Heart right ventricle (tissue), 16 donors: ENCODE data around the gene CCL5. TPM values are rescaled to one million over a fixed set of nuclear protein-coding genes. Genes with fewer than 3 reads are reported as not detected.

Experiments
- ATAC-seq, 8 donors: fragments of 200-7000 bp; cut with Tn5 transposase; one replicate each; pipeline ENCODE4 v1.9.1; 2020; ENCODE audit warnings: mild to moderate bottlenecking in 8 of 8, moderate library complexity in 8 of 8, moderate number of reproducible peaks in 1 of 8
- DNase-seq, 2 donors: peaks; one replicate each; pipeline ENCODE4 v3.0.0-alpha.2; 2020
- H3K27ac ChIP-seq, 10 donors: fragments of 200-600 bp; sonication (generic) in 2 of 10; one replicate each; pipeline versions ENCODE4 v1.5.0 to v1.8.0; 2020 to 2022; ENCODE audit warnings: mild to moderate bottlenecking in 3 of 10
- H3K27me3 ChIP-seq, 7 donors: fragments of 200-600 bp; one replicate each; pipeline ENCODE4 v1.8.0; 2021 to 2022; ENCODE audit warnings: mild to moderate bottlenecking in 2 of 7
- H3K36me3 ChIP-seq, 9 donors: fragments of 200-600 bp; sonication (generic) in 1 of 9; one replicate each; pipeline versions ENCODE4 v1.5.0 to v1.8.0; 2020 to 2022; ENCODE audit warnings: mild to moderate bottlenecking in 2 of 9
- H3K4me1 ChIP-seq, 9 donors: fragments of 200-600 bp; sonication (generic) in 1 of 9; one replicate each; pipeline versions ENCODE4 v1.5.0 to v1.8.0; 2020 to 2022; ENCODE audit warnings: mild to moderate bottlenecking in 4 of 9
- H3K4me3 ChIP-seq, 10 donors: fragments of 200-600 bp; sonication (generic) in 2 of 10; one replicate each; pipeline versions ENCODE4 v1.5.0 to v1.8.0; 2020 to 2022; ENCODE audit warnings: mild to moderate bottlenecking in 7 of 10, moderate library complexity in 2 of 10
- H3K9me3 ChIP-seq, 11 donors: fragments of 200-600 bp in 10 of 11; sonication (generic) in 2 of 11; one replicate each; pipeline versions ENCODE4 v1.5.0 to v1.8.0; 2013 to 2022; ENCODE audit warnings: mild to moderate bottlenecking in 2 of 11, control low read depth in 1 of 11, moderate library complexity in 1 of 11
- WGBS, 2 donors: extraction: QIAGEN DNeasy Blood & Tissue Kit; methylation state at CpG; one replicate each; pipeline ENCODE4 v1.1.7; 2013; ENCODE audit warnings: inconsistent platforms in 1 of 2; 5-methylcytosine and 5-hydroxymethylcytosine counted together
- intact Hi-C, 10 donors: fragments of 100-400 bp; cut with DNase I; formaldehyde crosslinking; loops; one replicate each; pipeline versions ENCODE4 v1.11.1 to v1.14.2; 2022
- polyA plus RNA-seq, 2 donors: library from polyadenylated mRNA; stranded (reverse); fragments of 200-250 nt; gene quantifications; one replicate each; pipeline ENCODE4 v1.2.3, GENCODE V29; 2013
- total RNA-seq, 10 donors: library from RNA; stranded (reverse); fragmentation: NEBNext Ultra II Directional in 3 of 10; extraction: Animal tissue kit (Norgen Biotek cat#: 25700) in 3 of 10; gene quantifications; one replicate each; pipeline versions ENCODE4 v1.2.1 to v1.2.4, GENCODE V29; 2021 to 2023
- TF ChIP-seq, protein P1 (sequence below), 9 donors: fragments of 200-600 bp; sonication (generic) in 2 of 9; IDR thresholded peaks; one replicate each; pipeline versions ENCODE4 v1.5.0 to v1.8.0; 2021 to 2022; ENCODE audit warnings: antibody characterized with exemption in 9 of 9, mild to moderate bottlenecking in 5 of 9, moderate library complexity in 1 of 9
- donor health status: Arrhythmogenic right ventricular cardiomyopathy.
- donor health status: ischemic (EF 13 %, LVEDD 7.1; RV severe dilation, severe dysfunction).
- donor health status: healthy with polysubstance abuse.
- donor health status: DM: no; HTN: yes; CAD: no.
- donor health status: DM: no; HTN: no; CAD: no.
- donor health status: ischemic (EF 25% LVEDD 6.9; RV normal size, moderate dysfunction).
- donor health status: ischemic (EF 25% LVEDD 5.7; RV mildly dilated, moderate dysfunction).
- donor health status: healthy.
- donor health status: DM: yes; HTN: yes; CAD: no.
- donor health status: Ischemic cardiomyopathy.
- donor health status: ischemic (EF 35%, LVEDD 5.7; RV mildly dilated, moderate dysfunction).
- donor health status: nonischemic (EF 11% LVEDD 7.7; RV severe dilation, severe dysfunction).
- donor health status: DM: yes; HTN: yes; CAD: no.
- donor health status: PGD.
- donor health status: ischemic (EF 29% LVEDD 5.4; RV normal size, mild dysfunction).
- donor health status: nonischemic (EF 23%, LVEDD 6.1; RV moderate dilation, normal function).

The CCL5 gene
- total and polyA plus RNA-seq, 12 donors: 0.47 to 29.8 (median 1.4) TPM

DNA sequence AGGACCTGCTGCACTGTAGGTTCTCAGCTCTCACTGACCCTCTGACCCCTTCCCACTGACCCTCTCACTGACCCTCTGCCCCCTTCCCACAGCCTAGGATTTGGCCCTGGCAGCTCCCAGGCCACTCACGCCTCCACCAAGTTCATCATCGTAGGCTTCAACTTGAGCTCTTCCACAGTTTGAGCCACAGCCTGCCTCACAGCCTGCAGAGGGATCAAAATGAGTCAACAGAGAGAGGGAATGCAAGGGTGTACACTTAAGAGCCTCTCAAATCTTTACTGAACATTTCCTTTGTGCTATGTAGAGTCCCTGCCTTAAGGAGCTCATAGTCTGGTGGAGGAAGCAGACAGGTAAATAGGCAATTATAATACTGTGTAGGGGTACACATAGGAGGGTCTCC, 23.6 kb downstream of the CCL5 start:
- ATAC-seq: no peak
- peaks cover 0 to 41% (median 0%) of the 10 kb centered on the region in 9 donors for H3K36me3 ChIP-seq
- H3K4me1 ChIP-seq: no peaks in the 10 kb centered on the region
- H3K4me3 ChIP-seq: no peak overlapping the region
- no peak for DNase-seq
- no peaks in the 10 kb centered on the region for H3K27me3 ChIP-seq
- TF ChIP-seq, protein P1, sequence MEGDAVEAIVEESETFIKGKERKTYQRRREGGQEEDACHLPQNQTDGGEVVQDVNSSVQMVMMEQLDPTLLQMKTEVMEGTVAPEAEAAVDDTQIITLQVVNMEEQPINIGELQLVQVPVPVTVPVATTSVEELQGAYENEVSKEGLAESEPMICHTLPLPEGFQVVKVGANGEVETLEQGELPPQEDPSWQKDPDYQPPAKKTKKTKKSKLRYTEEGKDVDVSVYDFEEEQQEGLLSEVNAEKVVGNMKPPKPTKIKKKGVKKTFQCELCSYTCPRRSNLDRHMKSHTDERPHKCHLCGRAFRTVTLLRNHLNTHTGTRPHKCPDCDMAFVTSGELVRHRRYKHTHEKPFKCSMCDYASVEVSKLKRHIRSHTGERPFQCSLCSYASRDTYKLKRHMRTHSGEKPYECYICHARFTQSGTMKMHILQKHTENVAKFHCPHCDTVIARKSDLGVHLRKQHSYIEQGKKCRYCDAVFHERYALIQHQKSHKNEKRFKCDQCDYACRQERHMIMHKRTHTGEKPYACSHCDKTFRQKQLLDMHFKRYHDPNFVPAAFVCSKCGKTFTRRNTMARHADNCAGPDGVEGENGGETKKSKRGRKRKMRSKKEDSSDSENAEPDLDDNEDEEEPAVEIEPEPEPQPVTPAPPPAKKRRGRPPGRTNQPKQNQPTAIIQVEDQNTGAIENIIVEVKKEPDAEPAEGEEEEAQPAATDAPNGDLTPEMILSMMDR (IDR thresholded peaks at IDR 0.05): no peak
- intact Hi-C loops: loop anchor here in 1 of 10 donors (10.0 kb wide), 1 partner anchor 88 kb away; the partner anchor contains the start of gene LYZL6
- no peak overlapping the region for H3K27ac ChIP-seq
- no peaks in the 10 kb centered on the region for H3K9me3 ChIP-seq
- WGBS, 2 donors: 94 to 97% methylated on average over 2 of the region's 2 CpGs

DNA sequence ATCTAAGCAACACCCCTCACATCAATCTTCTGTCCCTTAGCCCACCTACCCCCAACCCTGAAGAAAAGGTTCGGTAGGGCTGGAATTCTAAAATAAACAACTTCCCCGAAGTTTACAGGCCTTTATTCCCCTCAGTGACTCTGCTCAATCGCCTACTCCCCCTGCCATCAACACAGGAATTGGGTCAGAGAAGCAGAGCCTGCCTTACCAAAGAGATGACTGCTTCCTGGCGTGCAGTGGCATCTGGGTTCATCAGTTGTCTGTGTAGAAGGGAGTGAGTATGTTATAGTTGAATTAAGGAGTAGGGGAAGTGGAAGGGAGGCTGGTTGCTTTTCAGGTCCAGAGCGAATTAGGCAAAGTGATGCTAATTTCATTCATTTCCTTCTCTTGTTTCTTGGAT, 24.2 kb downstream of the CCL5 start:
- TF ChIP-seq, protein P1 (IDR thresholded peaks at IDR 0.05): no peak
- no peak for DNase-seq
- no peak for ATAC-seq
- Histone ChIP-seq H3K27ac (no peak overlapping the region), H3K9me3 (no peaks in the 10 kb centered on the region), H3K27me3 (no peaks in the 10 kb centered on the region), H3K4me3 (no peak overlapping the region), H3K36me3 (peaks cover 0 to 47% (median 0%) of the 10 kb centered on the region in 9 donors), H3K4me1 (no peaks in the 10 kb centered on the region)
- WGBS, 2 donors: 79 to 84% methylated on average over 5 of the region's 5 CpGs
- intact Hi-C loops: loop anchor here in 1 of 10 donors (10.0 kb wide), 1 partner anchor 89 kb away; the partner anchor contains the start of gene LYZL6

DNA sequence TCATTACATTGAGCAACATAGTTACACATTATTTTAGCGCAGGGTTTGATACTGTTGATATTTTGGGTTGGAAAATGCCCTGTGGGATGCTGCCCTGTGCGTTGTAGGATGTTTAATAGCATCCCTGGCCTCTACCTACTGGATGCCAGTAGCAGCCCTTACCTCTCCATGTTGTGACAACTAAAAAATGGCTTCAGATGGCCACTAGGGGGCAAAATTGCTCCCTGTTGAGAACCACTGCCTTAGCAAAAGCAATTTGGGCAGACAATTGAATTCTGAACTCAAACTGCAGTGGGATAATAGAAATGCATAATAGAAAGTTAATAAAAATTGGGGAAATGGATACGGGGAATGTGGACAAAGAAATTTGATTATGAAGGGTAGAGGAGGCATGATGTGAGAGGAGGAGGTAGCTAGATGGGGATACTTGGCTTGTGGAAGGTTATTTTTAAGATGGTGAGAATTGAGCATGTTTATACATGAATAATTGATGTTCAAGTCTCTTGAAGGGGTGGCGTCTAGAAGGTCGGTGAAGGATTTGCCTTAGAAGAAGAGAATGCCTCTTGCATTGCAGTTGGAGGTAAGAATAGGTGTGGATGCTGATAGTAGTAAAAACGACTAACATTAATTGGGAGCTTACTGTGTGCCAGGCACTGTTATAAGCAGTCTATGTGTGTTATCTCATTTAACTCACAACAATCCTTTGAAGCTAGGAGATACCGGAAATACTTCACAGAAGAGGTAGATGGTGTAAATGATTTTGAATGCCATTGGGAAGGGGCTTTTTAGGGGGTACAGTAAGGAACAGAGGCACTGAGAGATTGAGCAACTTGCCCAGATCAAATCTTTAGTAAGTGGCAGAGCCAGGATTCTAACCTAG, 30.5 kb downstream of the CCL5 start:
- H3K36me3 ChIP-seq: peaks cover 0 to 92% (median 19%) of the 10 kb centered on the region in 9 donors

More for the DNA sequence above, 30.5 kb downstream of the CCL5 start:
- WGBS, 2 donors: 72 to 76% methylated on average over 7 of the region's 7 CpGs
- Histone ChIP-seq H3K9me3 (no peaks in the 10 kb centered on the region), H3K4me3 (no peak overlapping the region), H3K27ac (no peak overlapping the region), H3K27me3 (no peaks in the 10 kb centered on the region), H3K4me1 (peaks cover 0 to 9% (median 0%) of the 10 kb centered on the region in 9 donors)
- TF ChIP-seq, protein P1 (IDR thresholded peaks at IDR 0.05): peak; percentile 40 to 80 (median 76)
- intact Hi-C loops: loop anchor here in 2 of 10 donors (5.0 to 10.0 kb wide), 2 partner anchors 95 to 298 kb away; partner anchors contain the start of gene LYZL6 (in 1 of the 2)
- DNase-seq (peak in 1 of 2 donors; percentile 38), ATAC-seq (peak in 5 of 8 donors; percentile 49 to 65 (median 58))
